ENCODE data around the gene SLC9C2.
"Not testable (repeated sequence)": the region's sequence is repeated elsewhere in the genome, so short reads cannot be mapped to it uniquely, and the experiment has no call there.

Gene SLC9C2

DNA sequence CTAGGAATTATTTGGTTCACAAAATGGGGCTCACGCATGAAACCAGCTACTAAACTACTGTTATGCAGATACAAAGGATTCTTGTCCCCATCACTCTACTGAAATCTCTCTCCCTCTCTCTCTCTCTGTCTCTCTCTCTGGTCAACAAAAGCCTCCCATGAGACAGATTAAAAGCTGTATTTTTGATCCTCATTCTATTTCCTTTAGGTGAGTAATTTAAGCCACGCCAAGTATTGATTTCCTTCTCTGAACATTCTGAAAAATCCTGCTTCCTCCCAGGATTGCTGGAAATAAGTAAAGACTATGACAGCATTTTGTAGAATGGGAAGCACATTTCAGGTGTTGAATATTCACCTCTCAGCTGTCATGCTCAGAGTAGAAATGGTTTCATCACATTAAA lies 82.1 kb downstream of the SLC9C2 start:
- no peak for DNase-seq

DNA sequence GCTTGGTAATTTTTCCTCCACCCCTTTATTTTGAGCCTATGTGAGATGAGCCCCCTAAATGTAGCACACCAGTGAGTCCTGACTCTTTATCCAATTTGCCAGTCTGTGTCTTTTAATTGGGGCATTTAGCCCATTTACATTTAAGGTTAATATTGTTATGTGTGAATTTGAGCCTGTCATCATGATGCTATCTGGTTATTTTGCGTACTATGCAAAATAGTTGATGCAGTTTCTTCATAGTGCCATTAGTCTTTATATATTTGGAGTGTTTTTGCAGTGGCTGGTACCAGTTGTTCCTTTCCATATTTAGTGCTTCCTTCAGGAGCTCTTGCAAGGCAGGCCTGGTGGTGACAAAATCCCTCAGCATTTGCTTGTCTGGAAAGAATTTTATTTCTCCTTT lies 88.4 kb downstream of the SLC9C2 start:
- not testable (repeated sequence) for DNase-seq

DNA sequence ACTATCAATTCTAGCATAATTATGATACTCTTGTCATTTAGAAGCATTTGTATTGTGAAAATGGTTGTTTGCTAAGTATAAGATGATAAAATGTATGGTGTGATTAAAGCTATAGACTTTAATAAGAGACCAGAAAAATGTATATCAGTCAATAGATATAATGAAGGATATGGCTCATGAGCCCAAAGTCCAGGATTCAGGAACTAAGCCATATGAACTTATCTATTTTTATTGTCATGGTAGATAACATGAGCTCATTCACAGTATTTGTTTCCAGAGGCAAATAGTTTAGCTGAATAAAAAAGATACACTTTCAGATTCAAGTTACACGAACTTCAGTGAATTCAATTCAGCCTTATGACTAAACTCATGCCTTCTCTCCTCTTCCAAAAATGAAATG lies 93.1 kb downstream of the SLC9C2 start:
- no peak for DNase-seq

DNA sequence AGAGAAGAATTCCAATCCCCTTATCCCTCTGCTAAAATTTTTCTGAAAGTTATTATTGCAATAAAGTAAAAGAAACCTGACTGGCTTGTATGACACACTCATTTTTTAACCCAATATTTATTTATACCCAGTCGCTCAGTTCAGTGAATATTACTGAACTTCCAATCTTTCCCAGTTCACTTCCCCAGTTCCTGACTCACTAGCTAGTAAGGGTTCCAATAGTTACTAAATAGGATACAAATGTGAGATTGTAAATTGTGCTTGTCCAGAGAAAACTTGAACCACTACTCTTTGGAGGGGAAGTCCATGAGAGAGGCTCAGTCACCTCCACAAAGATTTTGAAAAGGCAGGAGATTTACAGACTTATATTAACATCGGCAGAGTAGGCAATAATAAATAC lies 94.3 kb downstream of the SLC9C2 start:
- DNase-seq: no peak

DNA sequence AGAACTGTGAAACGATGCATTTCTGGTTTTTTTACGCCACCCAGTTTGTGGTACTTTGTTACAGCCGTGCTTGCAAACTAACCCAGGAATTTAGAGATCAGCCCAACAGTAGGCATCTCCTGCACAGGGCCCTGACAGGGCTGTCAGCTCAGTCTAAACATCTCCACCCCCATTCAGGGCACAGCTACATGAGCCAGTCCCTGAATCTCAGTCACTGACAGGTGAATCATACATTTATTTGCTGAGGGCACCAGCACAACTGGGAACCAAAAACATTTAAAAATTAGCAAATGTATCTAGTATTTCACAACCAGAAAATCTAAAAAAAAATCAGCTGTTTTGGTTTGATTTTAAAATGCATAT lies 95.0 kb downstream of the SLC9C2 start:
- no peak for DNase-seq

DNA sequence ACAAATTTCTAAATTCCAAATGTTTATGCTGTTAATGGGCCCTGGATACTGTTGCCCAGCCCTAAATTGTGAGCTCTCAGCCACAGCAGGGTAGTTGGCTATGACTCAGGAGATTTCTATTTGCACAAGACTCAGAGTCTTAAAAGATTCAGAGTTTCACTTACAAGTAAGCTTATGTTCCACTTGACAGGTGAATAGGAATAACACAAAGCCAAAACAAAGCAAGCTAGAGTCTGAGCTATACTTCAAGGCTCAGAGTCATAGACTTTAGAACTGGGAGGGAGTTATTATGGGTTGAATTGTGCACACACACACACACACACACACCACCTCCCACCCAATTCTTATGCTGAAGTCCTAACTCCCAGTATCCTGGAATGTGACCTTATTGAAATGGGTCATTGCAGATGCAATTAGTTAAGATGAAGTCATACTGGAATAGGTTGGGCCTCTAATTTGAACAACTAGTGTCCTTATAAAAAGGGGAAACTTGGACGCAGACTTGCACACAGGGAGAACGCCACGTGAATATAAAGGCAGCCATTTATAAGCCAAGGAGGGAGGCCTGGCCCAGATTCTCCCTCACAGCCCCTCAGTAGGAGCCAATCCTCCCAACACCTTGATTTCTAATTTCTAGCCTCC lies 95.5 kb downstream of the SLC9C2 start:
- DNase-seq: no peak

DNA sequence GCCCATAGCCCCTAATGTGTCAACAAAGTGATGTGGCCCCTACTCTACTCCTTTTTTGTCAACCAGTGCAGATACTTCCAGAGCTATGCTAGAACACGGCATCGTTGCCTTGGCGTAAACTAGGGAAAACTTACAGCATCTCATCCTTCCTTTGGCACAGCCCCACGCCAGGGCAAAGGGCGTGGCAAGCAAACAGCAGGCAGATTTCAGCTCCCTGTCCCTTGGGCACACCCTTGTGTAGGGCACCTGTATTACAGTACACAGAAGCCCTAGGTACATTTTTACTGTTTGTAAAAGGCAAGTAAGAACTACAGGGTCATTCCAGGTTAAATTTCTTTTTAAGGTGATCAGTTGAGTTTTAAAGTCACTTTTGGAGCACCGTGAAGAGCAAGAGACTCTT lies 96.4 kb downstream of the SLC9C2 start:
- DNase-seq: no peak

DNA sequence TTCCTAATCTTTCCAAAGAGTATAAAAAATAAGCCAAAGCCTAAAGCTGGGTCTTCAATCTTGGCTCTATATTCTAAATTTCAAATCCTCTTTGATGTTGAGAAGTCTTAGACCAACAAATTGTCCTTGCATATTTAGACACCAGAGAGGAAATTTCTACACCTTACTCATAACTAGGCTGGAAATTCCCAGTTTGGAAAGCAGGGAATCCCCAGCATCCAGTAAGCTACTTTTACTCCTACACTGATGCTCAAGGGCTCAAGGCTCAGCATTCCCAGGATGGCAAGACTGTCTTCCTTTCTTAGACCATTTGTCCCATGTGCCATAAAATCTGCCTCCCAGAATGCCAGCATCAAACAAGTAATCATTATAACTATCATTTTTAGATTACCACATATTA lies 97.5 kb downstream of the SLC9C2 start:
- DNase-seq: no peak

DNA sequence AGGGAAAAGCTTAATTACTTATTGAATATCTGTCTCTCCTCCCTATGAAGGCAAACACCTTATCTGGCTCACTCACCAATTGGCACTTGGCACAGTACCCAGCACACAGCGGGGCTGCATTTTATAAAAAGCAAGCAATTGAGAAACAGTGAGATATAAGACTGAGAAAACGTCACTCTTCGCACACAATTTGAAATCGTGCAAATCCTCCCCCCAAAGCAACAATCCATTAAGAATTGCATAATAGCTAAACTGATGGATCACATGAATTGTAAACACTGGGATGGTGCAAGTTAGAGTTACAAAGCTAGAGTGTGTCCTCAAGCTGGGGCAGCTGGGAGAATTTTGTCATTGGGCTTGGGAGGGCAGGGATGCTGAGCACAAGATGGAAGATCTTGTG lies 98.6 kb downstream of the SLC9C2 start:
- DNase-seq: no peak

DNA sequence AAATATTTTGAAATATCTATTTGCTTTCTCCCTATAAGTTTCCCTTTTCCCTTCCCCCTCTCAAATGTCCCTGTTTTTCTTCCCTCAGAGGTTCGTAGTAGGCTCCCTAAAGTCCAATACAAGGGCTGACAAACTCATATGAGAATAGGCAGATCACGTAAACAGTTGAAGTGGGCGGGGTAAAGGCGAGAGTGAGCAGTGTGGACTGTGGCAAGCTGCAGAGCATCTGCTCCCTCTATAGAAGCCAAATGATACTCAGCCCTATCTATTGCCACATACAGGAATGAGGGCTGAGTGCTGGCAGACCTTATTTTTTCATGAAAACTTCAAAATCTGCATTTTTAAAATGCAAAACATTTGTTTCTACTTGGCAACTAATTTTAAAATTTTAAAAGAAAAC lies 99.5 kb downstream of the SLC9C2 start:
- no peak for DNase-seq

DNA sequence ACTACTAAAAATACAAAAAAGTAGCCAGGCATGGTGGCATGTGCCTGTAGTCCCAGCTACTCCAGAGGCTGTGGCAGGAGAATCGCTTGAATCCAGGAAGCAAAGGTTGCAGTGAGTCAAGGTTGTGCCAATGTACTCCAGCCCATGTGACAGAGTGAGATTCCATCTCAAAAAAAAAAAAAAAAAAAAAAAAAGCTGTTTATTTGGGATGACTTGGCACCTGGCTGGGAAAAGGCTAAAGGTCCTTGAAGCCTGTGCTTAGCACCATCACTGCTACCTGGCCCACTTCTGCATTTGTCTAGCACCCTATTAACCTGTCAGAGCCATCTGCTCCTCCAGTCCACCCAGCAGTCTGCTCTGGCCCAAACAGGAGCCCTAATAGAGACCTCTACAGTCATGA lies 100.8 kb downstream of the SLC9C2 start:
- DNase-seq: no peak

DNA sequence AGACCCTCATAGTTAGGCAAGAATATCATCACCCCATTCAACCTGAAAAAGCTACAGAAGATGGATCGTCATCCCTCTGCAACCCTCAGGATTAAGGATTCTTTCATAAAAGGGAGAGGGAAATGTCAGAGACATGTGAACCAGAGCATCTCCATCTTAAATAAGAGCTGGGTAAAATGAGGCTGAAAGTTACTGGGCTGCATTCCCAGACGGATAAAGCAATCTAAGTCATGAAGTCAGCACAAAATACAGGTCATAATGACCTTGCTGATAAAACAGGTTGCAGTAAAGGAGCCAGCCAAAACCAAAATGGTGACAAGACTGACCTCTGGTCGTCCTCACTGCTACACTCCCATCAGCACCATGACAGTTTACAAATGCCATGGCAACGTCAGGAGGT lies 103.1 kb downstream of the SLC9C2 start:
- no peak for DNase-seq

DNA sequence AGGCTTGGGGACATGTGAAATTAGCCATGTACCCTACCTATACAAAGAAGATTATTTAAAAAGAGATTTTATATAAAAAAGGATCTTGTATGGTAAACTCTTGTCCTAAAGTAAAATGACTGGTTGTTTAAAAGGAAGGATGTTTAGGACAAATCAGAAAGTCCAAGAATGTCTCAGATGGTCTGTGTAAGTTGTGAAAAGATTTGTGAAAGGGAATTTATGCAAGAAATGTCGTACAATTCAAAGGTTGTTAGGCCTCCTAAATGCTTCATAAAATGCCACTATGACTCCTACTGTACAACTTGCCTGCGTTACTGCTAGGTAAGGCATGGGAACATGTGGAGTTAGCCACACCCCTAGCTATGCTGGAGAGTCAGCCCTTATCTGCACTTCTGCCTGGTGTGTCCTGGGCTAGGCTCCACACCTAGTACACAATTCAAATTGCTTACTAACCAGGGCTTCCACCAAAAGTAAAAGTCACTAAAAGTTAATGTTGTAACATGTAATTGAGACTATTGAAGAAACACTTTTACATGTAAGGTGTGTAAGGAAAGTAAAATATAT lies 106.0 kb downstream of the SLC9C2 start:
- DNase-seq: no peak

DNA sequence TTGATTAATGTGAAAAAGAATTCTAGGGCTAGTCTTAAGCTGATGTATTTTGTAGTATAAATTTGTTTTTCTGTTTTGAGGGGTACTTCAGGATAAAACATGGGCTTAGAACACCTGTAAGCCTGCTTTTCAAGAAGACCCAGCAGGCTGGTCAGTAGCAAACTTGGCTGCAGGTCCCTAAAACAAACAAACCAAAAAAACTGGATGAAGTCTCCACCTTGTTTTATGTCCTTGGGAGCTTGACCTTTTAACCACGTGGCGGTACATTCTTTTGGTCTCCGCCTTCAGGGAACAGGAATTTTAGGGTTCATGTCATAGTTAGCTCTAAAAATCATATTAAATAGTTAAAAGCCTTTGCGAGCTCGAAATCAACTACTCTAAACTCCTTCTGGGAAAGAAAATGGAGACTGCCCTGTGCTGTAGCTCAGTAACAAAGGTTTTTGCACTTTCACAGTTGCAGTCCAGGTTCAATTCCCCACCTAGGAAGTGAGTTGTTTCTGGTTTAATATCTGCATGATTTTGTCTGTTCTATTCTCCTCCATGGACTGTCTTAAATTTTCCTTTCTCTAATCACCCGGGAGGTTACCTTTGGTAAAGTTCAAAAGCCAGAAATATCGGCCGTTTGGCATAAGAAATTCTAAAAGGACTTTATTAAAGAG lies 107.1 kb downstream of the SLC9C2 start:
- no peak for DNase-seq

DNA sequence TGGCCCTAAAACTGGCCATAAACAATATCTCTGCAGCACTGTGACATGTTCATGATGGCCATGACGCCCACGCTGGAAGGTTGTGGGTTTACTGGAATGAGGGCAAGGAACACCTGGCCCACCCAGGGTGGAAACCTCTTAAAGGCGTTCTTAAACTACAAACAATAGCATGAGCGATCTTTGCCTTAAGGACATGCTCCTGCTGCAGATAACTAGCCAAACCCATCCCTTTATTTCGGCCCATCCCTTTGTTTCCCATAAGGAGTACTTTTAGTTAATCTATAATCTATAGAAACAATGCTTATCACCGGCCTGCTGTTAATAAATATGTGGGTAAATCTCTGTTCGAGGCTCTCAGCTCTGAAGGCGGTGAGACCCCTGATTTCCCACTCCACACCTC lies 109.7 kb downstream of the SLC9C2 start:
- not testable (repeated sequence) for DNase-seq

DNA sequence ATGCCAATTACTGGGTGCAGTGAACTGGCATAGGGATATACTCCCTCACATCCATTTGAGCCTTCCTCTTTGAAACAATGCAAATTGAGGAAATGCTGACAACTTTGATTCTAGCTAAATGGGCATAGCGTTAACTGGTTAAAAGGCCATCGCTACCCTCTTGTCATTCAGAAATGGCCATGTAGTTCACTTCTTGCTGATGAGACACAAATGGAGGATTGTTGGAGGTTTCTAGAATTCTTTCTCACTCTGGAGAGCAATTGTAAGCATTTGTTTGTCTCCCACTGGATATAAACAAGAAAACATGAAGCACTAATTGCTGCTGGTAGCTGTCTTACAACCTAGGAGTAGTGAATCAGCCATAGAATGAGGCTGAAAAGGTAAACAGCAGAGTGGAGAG lies 111.4 kb downstream of the SLC9C2 start:
- DNase-seq: no peak

DNA sequence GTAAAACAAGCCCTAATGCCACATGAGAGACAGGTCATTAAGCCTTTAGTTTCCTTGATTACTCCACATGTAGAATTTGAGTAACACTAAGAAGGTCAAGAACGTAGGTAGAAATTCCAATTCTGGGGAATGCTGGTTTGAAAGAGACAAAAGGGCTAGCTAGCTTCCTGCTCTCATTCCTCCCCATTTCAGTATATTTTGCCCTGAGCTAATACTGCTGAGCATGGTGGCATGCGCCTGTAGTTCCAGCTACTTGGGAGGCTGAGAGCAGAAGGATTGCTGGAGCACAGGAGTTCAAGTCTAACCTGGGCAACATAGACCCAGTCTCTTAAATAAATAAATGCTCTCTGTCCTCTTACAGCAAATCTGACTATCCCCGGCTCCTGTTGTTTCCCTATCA lies 112.9 kb downstream of the SLC9C2 start:
- DNase-seq: no peak

DNA sequence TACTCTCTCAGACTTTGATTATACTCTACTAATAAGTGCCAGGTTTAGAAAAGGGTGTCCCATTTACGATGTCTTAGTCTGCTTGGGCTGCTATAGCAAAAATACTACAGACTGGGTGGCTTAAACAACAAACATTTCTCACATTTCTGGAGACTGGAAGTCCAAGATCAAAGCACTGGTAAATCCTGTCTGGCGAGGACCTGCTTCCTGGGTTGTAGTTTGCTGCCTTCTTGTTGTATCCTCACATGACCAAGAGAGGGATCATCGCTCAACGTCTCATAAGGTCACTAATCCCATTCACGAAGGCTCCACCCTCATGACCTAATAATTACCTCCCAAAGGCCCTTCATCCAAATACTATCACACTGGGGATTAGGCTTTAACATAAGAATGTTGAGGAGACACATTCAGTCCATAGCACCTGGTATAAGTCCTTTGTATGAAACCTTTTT lies 113.7 kb downstream of the SLC9C2 start:
- DNase-seq: no peak

DNA sequence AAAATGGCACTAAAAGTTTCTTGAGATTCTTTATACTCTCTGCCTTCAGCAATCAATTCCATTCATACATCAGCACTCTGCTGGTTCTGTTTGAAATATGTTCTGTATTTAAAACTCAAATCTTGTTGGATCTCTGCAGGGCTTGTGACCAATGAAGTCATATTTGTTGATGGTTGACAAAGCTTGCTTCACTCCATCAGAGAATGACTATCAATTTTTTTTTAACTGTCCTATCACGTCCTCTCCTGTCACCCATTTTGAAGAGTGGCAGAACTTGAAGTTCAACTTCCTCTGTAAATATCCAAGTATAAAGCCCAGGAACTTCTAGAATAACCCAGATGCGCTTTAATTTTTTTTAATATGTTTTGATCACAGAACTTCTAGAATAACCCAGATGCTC lies 114.9 kb downstream of the SLC9C2 start:
- DNase-seq: no peak

DNA sequence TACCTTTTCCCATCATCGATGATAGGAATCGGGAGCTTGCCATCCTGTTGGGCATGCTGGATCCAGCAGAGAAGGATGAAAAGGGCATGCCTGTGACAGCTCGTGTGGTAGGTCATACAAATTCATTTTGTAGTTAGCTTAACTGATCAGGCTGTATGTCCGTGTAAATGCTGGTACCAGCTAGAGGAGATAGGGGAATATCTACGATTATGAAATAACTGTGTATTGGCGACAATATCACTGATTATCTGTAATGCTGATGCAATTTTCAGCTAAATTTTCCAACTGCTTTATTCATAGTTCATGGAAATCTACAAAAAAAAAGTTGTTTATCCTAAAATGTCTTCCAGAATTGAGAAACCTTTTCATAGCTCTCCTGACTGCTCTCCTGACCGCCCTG lies 117.5 kb downstream of the SLC9C2 start:
- DNase-seq: no peak

DNA sequence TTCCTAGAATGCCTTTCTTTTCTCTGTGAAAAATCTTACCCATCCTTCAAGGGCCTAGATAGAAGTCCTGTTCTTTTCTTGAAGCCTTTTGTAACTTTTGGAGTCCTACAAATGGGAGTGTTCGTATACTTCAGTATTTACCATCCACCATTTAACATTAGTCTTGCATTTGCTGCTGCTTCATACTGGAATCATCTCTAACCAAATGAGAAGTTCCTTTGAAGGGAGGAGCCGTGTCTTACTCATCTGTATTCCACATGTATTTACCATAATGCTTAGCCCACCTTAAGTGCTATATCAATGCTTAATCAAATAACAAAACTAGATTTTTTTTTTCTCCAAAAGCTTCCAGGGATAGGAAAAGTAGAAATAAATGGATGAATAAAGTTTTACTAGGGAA lies 118.6 kb downstream of the SLC9C2 start:
- DNase-seq: no peak

DNA sequence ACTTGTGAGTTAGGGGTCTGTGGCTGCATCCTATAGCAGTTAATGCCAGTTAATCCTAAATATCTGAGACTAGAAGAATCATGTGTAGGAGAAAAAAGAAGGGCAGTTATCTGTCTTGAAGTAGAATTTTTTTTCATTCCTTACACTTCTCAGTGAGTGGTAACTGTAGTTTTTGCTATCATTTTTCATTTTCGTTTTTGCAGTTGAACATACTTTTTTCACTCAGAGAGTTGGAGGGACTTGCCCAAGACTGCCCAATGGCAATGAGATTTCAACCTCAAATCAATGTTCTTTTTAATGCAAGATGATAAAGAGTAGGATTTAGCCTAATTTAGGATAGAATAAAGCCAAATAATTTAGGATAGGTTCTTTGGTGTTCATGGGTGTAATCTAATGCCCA lies 120.2 kb downstream of the SLC9C2 start:
- DNase-seq: no peak

DNA sequence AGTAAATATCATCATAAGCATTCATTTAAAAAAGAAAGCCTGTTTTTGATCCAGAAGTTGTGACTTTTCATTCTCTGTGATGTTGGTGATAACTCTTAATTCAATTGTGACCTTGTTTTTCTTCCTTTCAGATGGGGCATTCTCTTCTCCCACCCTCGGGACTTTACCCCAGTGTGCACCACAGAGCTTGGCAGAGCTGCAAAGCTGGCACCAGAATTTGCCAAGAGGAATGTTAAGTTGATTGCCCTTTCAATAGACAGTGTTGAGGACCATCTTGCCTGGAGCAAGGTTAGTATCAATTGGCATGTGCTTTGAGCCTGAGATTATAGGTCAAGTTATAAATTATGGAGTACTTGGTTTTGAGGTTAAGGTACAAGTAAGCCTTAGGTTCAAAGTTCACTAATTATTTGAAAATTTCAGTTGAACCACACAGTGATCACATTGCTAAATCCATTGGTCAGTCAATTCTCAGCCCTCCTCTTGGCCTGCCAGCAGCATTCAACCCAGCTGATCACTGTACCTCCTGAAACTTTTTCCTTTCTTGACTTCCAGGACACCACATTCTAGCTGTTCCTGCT lies 121.6 kb downstream of the SLC9C2 start:
- no peak for DNase-seq

DNA sequence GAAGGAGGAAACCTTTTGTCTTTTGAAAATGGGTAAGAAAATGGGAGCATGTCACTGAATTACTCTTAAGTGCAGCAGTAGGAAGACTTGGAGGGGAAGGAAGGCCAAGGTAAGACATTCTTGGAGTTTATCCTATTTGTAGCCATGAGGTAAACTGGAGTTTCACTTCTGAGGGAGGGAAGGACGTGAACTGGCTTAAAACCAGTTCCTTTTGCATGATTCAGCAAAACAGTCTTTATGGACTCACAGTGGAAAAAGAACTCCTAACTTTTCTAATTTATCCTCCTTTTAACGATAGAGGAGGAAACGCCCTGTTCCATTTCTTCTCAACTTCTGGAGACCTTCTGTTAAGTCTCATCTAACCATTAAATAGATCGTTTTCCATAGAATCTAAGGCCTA lies 123.2 kb downstream of the SLC9C2 start:
- DNase-seq: no peak

Measured in activated effector memory CD4-positive, alpha-beta T cell treated with Interleukin-2 at 50 U/mL for 16 hours (primary cell).